Vagina (tissue), 2 donors: ENCODE data around the gene LRG1. TPM values are rescaled to one million over a fixed set of nuclear protein-coding genes. Genes with fewer than 3 reads are reported as not detected.
"Not testable (repeated sequence)": the region's sequence is repeated elsewhere in the genome, so short reads cannot be mapped to it uniquely, and the experiment has no call there.

ENCODE experiments used
- DNase-seq, 2 donors: peaks; one replicate each; pipeline ENCODE4 v3.0.0-alpha.2; 2017; ENCODE audit errors: extremely low spot score in 2 of 2
- H3K27ac ChIP-seq: fragments of 200-600 bp; sonication (generic); one replicate; pipeline ENCODE4 v1.5.1; 2019
- H3K27me3 ChIP-seq: fragments of 200-600 bp; sonication (generic); one replicate; pipeline ENCODE4 v1.5.1; 2019
- H3K36me3 ChIP-seq, 2 donors: fragments of 200-600 bp; sonication (generic); one replicate each; pipeline ENCODE4 v1.5.1; 2017 to 2019
- H3K4me1 ChIP-seq: fragments of 200-600 bp; sonication (generic); one replicate; pipeline ENCODE4 v1.5.1; 2019
- H3K4me3 ChIP-seq, 2 donors: fragments of 200-600 bp; sonication (generic); 1 replicate in 1 of 2; 2 replicates in 1 of 2; pipeline ENCODE4 v1.5.1; 2016 to 2019
- H3K9me3 ChIP-seq: fragments of 200-600 bp; sonication (generic); one replicate; pipeline ENCODE4 v1.5.1; 2019
- POLR2A ChIP-seq, 2 donors: fragments of 450-650 bp; IDR thresholded peaks; one replicate each; pipeline ENCODE4 v1.6.1; 2017; ENCODE audit warnings: antibody characterized with exemption in 2 of 2, mild to moderate bottlenecking in 2 of 2, moderate library complexity in 2 of 2
- POLR2AphosphoS5 ChIP-seq, 2 donors: sonication (generic); formaldehyde crosslinking; IDR thresholded peaks; one replicate each; pipeline ENCODE4 v1.9.0; 2017; ENCODE audit warnings: antibody characterized with exemption in 2 of 2, mild to moderate bottlenecking in 2 of 2, low read depth in 1 of 2; ENCODE audit not compliant: insufficient read depth in 1 of 2
- intact Hi-C: fragments of 100-400 bp; cut with DNase I; formaldehyde crosslinking; loops from one replicate; pipeline ENCODE4 v1.15.1; 2023
- total RNA-seq: library from RNA; depleted of rRNA; stranded (reverse); fragments of >200 nt; gene quantifications from one replicate; pipeline ENCODE4 v1.2.3, GENCODE V29; 2016
- TF ChIP-seq, protein P1 (sequence below), 3 experiments: fragments of 450-650 bp in 2 of 3; fragments of 200-600 bp in 1 of 3; sonication (generic) in 1 of 3; IDR thresholded peaks; one replicate each; pipeline ENCODE4 v1.5.1; 2017 to 2019; ENCODE audit warnings: antibody characterized with exemption in 3 of 3, mild to moderate bottlenecking in 2 of 3, moderate library complexity in 2 of 3

The LRG1 gene
- total RNA-seq, 1 donor from 2014 or later: 6.9 TPM

DNA sequence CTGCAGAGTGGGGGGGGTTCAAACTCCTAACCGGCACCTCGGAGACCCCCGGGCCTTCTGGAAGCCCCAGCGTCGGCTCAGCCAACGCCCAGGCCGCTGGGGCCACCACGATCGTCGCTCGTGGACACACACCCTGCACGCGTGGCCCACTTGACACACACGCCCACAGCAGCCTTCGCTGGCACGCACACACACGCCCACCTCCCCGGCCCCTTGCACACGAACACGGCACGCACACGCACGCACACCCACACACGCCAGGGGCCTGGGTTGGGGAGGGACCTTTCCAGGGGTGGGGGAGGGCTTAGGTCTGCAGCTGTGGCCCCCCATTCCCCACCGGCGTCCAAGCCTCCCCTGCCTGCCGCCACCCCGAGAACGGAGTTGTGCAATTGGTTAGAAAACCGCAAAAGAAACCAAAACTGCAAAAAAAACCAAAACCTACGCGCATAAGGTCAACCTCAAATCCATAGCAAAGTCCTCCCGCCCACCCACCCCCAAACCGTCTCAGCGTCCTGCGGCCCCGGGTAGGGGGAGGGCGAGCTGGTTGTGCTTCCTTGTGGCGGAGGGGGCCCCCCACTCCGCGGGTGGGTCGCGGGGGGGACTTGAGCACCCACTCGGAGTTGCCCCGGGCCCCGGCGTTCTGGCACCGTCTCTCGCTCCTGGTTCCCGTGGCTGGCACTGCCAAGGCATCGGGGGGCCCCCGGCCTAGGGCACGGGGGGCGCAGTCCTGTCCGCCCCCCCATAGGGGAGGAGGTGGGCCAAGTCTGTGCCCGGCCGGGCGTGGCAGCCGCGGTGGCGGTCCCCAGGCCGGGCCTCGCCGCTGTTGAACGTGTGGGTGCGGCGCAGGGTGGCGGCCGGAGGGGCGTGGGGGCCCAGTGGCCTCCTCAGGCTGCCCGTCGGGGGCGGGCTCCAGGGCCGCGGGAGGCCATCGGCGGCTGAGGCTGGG lies 3.3 kb upstream of the LRG1 start:
- Histone ChIP-seq H3K27me3 (no peaks in the 10 kb centered on the region), H3K4me1 (no peaks in the 10 kb centered on the region), H3K27ac (no peak overlapping the region), H3K9me3 (no peaks in the 10 kb centered on the region), H3K36me3 (no peaks in the 10 kb centered on the region), H3K4me3 (no peak overlapping the region)
- intact Hi-C loops: no loop called here
- DNase-seq: no peak
- TF ChIP-seq, protein P1, sequence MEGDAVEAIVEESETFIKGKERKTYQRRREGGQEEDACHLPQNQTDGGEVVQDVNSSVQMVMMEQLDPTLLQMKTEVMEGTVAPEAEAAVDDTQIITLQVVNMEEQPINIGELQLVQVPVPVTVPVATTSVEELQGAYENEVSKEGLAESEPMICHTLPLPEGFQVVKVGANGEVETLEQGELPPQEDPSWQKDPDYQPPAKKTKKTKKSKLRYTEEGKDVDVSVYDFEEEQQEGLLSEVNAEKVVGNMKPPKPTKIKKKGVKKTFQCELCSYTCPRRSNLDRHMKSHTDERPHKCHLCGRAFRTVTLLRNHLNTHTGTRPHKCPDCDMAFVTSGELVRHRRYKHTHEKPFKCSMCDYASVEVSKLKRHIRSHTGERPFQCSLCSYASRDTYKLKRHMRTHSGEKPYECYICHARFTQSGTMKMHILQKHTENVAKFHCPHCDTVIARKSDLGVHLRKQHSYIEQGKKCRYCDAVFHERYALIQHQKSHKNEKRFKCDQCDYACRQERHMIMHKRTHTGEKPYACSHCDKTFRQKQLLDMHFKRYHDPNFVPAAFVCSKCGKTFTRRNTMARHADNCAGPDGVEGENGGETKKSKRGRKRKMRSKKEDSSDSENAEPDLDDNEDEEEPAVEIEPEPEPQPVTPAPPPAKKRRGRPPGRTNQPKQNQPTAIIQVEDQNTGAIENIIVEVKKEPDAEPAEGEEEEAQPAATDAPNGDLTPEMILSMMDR (IDR thresholded peaks at IDR 0.05): no peak
- TF ChIP-seq POLR2AphosphoS5 (IDR thresholded peaks at IDR 0.05; ENCODE audit: insufficient read depth in 1 of 2, low read depth in 1 of 2) (no peak), POLR2A (IDR thresholded peaks at IDR 0.05) (no peak)

DNA sequence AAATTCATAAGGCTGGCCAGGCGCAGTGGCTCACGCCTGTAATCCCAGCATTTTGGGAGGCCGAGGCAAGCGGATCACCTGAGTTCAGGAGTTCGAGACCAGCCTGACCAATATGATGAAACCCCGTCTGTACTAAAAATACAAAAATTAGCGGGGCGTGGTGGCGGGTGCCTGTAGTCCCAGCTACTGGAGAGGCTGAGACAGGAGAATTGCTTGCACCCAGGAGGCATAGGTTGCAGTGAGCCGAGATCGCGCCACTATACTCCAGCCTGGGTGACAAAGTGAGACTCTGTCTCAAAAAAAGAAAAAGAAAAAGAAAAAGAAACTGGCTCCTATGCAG lies 1.9 kb upstream of the LRG1 start:
- DNase-seq, intact Hi-C loops, H3K4me3 ChIP-seq, H3K36me3 ChIP-seq, H3K9me3 ChIP-seq, H3K27ac ChIP-seq, H3K4me1 ChIP-seq, H3K27me3 ChIP-seq: not testable (repeated sequence)

DNA sequence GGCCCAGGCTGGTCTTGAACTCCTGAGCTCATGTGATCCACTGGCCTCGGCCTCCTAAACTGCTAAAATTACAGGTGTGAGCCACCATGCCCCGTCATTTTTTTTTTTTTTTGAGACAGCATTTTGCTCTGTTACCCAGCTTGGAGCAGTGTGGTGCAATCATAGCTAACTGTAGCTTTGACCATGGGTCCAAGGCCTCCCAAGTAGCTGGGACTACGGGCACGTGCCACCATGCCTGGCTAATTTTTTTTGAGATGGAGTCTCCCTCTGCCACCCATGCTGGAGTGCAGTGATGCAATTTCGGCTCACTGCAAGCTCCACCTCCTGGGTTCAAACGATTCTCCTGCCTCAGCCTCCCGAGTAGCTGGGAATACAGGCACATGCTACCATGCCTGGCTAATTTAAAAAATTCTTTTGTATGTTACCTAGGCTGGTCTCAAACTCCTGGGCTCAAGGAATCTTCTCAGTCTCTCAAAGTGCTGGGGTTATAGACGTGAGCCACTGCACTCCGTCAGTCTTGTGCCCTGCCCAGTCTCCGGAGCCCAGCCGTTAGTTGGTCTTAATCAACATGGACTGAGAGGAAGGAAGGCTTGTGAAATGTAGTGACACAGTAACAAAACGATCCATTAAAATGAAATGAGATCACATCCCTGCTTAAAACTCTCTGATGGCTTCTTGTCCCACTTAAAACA lies 1.4 kb upstream of the LRG1 start:
- no peaks in the 10 kb centered on the region for H3K36me3 ChIP-seq
- H3K27ac ChIP-seq: no peak overlapping the region
- H3K9me3 ChIP-seq: no peaks in the 10 kb centered on the region
- no peak for DNase-seq
- no peaks in the 10 kb centered on the region for H3K27me3 ChIP-seq
- no peaks in the 10 kb centered on the region for H3K4me1 ChIP-seq
- no peak overlapping the region for H3K4me3 ChIP-seq
- intact Hi-C loops: no loop called here
- TF ChIP-seq POLR2A (IDR thresholded peaks at IDR 0.05) (no peak), POLR2AphosphoS5 (IDR thresholded peaks at IDR 0.05; ENCODE audit: insufficient read depth in 1 of 2, low read depth in 1 of 2) (no peak)
- TF ChIP-seq, protein P1 (IDR thresholded peaks at IDR 0.05): no peak

DNA sequence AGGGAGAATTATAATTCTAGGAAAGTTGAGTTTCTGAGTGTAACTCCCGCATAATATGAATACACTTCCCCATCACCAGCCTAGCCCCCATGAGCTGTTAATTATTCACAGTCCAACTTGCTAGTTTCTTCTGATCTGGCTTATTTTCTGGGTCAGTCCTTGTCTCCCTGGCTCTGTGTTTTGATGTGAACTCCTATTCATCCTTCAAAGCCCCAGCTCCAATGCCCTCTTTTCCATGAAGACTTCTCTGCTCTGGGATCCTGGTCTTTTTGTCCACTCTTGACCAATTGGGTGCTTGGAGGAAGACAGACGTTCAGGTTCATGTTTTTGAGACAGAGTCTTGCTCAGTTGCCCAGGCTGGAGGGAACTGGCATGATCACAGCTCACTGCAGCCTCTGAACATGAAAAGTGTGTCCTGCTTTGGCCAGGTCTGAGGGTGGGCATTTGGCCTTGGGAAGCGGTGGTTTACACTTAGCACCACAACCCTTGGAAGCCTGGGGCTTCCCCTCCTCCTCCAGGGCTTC lies 605 bp downstream of the LRG1 start:
- H3K4me3 ChIP-seq: no peak overlapping the region
- DNase-seq: no peak

DNA sequence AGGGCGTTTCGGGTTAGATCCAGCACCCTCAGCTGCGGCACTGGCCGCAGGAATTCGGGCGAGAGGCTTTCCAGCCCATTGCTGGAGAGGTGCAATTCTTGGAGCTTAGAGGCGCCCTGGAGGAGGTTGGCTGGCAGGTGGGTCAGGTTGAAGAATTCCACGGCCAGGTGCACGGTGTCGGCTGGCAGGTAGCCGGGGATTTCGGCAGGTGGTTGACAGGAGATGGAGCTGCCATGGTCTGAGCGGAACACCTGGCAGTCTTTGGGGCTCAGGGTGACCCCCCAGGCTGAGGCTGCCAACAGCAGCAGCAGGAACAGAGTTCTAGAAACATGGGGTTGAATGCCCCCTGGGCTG lies 1.3 kb downstream of the LRG1 start:
- DNase-seq: no peak
- no peaks in the 10 kb centered on the region for H3K36me3 ChIP-seq
- no peaks in the 10 kb centered on the region for H3K27me3 ChIP-seq
- intact Hi-C loops: no loop called here
- no peak overlapping the region for H3K4me3 ChIP-seq
- TF ChIP-seq POLR2AphosphoS5 (IDR thresholded peaks at IDR 0.05; ENCODE audit: insufficient read depth in 1 of 2, low read depth in 1 of 2): no peak
- no peak for TF ChIP-seq POLR2A (IDR thresholded peaks at IDR 0.05)
- TF ChIP-seq, protein P1 (IDR thresholded peaks at IDR 0.05): no peak
- H3K4me1 ChIP-seq: peaks cover 11% of the 10 kb centered on the region
- no peaks in the 10 kb centered on the region for H3K9me3 ChIP-seq
- no peak overlapping the region for H3K27ac ChIP-seq

More for the DNA sequence above, 605 bp downstream of the LRG1 start:
- peaks cover 11% of the 10 kb centered on the region for H3K4me1 ChIP-seq
- H3K9me3 ChIP-seq: no peaks in the 10 kb centered on the region
- H3K27me3 ChIP-seq: no peaks in the 10 kb centered on the region
- intact Hi-C loops: no loop called here
- H3K36me3 ChIP-seq: no peaks in the 10 kb centered on the region
- no peak overlapping the region for H3K27ac ChIP-seq
- TF ChIP-seq, protein P1 (IDR thresholded peaks at IDR 0.05): no peak
- TF ChIP-seq POLR2A (IDR thresholded peaks at IDR 0.05) (no peak), POLR2AphosphoS5 (IDR thresholded peaks at IDR 0.05; ENCODE audit: insufficient read depth in 1 of 2, low read depth in 1 of 2) (no peak)
